NCI-H82 treated with DMSO at 0.1 percent for 48 hours (cell line): ENCODE results near the gene HMCN1.

Source experiments
- DNase-seq: peaks from one replicate; lab custom pipeline; 2025; ENCODE audit not compliant: unreplicated experiment; lab: John Stamatoyannopoulos, UW

HMCN1 gene

GRCh38 chr1:186063091-186063657 is 329.0 kb downstream of the HMCN1 start:
- DNase-seq: no peak

DNA sequence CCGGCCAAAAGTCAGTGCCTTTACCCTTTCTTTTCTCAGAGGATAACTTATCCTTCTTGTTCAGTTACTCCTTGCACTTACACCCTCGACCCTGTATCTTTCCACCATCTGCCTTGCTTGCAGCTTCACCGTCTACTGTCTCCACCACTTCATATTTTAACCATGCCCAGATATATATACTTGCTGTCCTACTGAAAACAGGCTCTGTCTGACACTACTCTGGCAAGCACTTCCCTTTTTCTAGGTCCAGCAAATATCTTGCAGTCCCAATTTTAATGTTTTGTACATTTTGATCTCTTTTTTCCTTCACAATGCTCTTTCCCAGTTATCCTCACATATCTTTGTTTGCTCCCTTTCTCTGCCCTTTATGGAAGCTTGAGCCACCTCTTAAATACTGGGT is 332.2 kb downstream of the HMCN1 start:
- no peak for DNase-seq

GRCh38 chr1:186073697-186074096 is 339.5 kb downstream of the HMCN1 start:
- DNase-seq: no peak

DNA sequence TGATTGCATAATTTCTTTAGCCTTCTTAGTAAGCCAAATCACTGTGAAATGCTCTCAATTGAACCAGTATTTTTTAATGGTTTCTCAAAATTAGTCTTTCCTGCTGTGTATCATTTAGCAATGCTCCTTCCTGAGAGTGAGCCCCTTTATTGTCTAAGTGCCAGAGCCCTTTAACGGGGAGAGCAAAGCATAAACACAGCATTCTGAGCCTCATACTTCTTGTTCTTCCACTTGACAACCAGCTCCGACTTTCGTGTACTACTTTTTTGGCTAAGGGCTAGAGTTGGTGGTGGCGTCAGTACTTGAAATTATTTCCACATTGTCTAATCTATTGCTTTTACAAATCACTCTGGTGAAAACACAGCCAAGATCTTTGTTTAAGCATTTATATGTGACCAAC is 341.8 kb downstream of the HMCN1 start:
- no peak for DNase-seq

GRCh38 chr1:186078245-186078644 is 344.1 kb downstream of the HMCN1 start:
- DNase-seq: no peak

GRCh38 chr1:186079084-186079684 is 345.0 kb downstream of the HMCN1 start:
- no peak for DNase-seq

- DNase-seq: peak; percentile 99
Observed at GRCh38 chr1:186082235-186082937, 348.2 kb downstream of the HMCN1 start.

- no peak for DNase-seq
Observed at GRCh38 chr1:186086583-186086982, 352.4 kb downstream of the HMCN1 start.

DNA sequence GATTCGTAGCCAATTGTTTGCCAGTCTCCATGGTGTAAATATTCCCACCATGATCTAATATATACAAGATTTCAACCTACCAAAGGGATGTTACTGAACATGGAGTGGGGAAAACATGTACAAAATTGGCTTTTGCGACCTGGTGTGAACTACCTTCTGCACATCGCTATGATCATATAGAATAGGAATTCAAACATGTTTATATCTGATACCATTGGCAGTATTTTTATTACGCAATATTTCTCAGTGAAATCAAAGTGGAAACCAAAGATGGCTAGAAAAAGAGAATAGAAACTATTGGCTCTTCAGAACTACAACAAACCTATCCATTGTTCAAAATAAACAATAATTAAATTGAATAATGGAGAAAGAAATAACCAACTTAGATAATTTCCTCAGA is 355.7 kb downstream of the HMCN1 start:
- no peak for DNase-seq

GRCh38 chr1:186091222-186091720 is 357.1 kb downstream of the HMCN1 start:
- DNase-seq: no peak

GRCh38 chr1:186093437-186093836 is 359.2 kb downstream of the HMCN1 start:
- no peak for DNase-seq

DNA sequence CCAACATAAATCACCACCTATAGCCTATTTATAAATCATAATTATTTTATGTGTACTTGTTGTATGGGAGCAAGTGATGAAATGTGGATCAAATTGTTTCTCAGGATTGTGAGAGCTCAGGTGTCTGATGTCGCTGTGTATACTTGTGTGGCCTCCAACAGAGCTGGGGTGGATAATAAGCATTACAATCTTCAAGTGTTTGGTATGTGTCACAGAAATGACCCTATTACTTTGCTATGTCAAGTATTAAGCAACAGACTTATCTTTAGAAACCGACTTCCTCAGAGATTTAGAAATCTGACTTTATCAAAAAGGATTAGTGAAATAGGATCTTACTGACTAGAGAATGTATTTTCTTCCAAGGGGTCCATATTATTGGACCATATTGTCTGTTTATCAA is 360.0 kb downstream of the HMCN1 start:
- DNase-seq: no peak

DNA sequence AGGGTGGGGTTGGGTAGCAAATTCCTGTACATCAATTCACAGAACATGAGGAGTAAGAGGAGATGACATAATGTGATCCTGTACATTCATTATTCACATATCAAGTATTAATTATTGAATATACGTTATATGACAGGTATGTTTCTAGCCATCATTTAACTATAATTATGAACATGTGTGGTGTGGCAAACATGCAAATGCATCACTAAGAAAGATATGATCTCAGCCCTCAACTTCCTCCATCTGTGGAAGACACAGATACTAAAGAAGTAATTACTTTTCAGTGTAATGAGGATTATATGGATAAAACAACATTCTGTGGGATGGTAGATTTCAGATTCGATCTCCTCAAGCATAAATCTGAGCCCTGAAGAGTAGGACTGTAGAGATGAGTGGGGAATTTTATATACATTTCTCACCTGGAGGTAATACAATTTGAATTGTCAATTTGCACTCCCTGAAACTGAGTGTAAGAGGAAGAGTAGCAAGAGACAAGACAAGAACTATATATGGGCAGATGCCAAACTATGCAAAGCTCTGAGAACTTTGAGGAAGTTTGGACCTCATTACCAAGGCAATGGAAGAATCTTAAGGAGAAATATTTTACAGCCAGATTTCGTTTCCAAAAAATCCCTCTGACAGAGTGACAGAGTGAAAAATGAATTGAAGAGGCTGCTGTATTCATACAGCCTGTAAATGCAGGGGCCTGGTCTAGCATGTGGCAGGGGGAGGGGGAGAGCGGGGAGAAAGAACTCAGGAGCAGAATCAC is 365.3 kb downstream of the HMCN1 start:
- no peak for DNase-seq

GRCh38 chr1:186102107-186102506 is 367.9 kb downstream of the HMCN1 start:
- DNase-seq: no peak

- DNase-seq: no peak
Observed at GRCh38 chr1:186102547-186103148, 368.5 kb downstream of the HMCN1 start.

DNA sequence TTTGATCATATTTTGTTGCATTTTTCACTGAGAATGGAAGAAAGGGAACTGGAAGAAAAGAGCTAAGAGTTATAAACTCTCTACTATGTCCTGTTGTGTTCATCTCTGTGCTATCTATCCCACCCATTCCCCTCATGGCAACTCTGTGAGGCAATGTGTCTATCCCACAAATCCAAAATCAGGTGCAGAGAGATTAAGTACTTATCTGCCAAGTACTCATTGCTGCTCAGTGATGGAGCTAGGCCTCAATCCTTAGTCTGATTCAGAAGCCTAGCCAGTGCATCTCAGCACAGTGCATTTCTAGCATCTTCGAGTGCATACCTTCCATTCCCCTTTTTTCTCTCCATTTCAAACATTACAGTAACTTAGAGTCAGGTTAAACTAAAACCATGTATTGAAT is 370.3 kb downstream of the HMCN1 start:
- peak; percentile 39 for DNase-seq

GRCh38 chr1:186112280-186112679 is 378.1 kb downstream of the HMCN1 start:
- no peak for DNase-seq

GRCh38 chr1:186113461-186113860 is 379.3 kb downstream of the HMCN1 start:
- no peak for DNase-seq

- no peak for DNase-seq
Observed at GRCh38 chr1:186118724-186119123, 384.5 kb downstream of the HMCN1 start.

DNA sequence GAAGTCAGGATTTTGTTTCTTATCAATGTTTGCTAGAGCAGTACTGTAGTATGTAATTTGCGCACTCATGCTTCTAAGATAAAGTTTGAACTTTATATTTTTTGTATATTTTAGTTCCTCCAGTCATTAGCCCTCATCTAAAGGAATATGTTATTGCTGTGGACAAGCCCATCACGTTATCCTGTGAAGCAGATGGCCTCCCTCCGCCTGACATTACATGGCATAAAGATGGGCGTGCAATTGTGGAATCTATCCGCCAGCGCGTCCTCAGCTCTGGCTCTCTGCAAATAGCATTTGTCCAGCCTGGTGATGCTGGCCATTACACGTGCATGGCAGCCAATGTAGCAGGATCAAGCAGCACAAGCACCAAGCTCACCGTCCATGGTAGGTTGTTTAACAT is 388.6 kb downstream of the HMCN1 start:
- no peak for DNase-seq

GRCh38 chr1:186125035-186125434 is 390.8 kb downstream of the HMCN1 start:
- DNase-seq: no peak
